OCI-LY7 (cell line): Measurements from ENCODE around the gene NELL1. TPM values are rescaled to one million over a fixed set of nuclear protein-coding genes. Genes with fewer than 3 reads are reported as not detected.

ENCODE experiments used
- BruUV-seq: library from RNA; stranded (reverse); fragments of 400-500 nt; replicated peaks from 2 replicates; lab custom pipeline; 2021; lab: Mats Ljungman, UMichigan
- CTCF ChIA-PET: fragments of 300-600 bp; sonication (Branson Sonifier 250); formaldehyde crosslinking; loops from one replicate; lab custom pipeline; 2022; ENCODE audit warnings: antibody characterized with exemption; ENCODE audit not compliant: unreplicated experiment; lab: Charles Lee
- POLR2A ChIA-PET: fragments of 300-600 bp; sonication (Branson Sonifier 250); formaldehyde crosslinking; loops from one replicate; lab custom pipeline; 2022; ENCODE audit warnings: antibody characterized with exemption; lab: Charles Lee
- DNase-seq: peaks from one replicate; pipeline ENCODE4 v3.0.0-alpha.2; 2015; ENCODE audit warnings: low spot score
- H2AFZ ChIP-seq: fragments of 200-600 bp; sonication (generic), shearing (Covaris generic); 2 replicates; pipeline ENCODE4 v1.6.1; 2014; ENCODE audit warnings: mild to moderate bottlenecking, antibody characterized with exemption, low read length, moderate library complexity
- H3K27ac ChIP-seq: fragments of 200-600 bp; sonication (generic); 2 replicates; pipeline ENCODE4 v1.5.1; 2014; ENCODE audit warnings: mixed run types, low read depth, mild to moderate bottlenecking, moderate library complexity, low read length, inconsistent platforms; ENCODE audit not compliant: poor library complexity, severe bottlenecking
- H3K36me3 ChIP-seq: fragments of 200-600 bp; sonication (generic); 2 replicates; pipeline ENCODE4 v1.6.1; 2014; ENCODE audit warnings: mild to moderate bottlenecking, antibody characterized with exemption, low read length, moderate library complexity, mixed read lengths; ENCODE audit not compliant: insufficient read depth
- H3K4me1 ChIP-seq: fragments of 200-600 bp; sonication (generic); 2 replicates; pipeline ENCODE4 v1.5.1; 2014; ENCODE audit warnings: mild to moderate bottlenecking, low read length; ENCODE audit not compliant: insufficient read depth, poor library complexity, severe bottlenecking
- H3K4me2 ChIP-seq: fragments of 200-600 bp; sonication (generic); 2 replicates; pipeline ENCODE4 v1.6.1; 2014; ENCODE audit warnings: mild to moderate bottlenecking, low read length
- H3K4me3 ChIP-seq: fragments of 200-600 bp; sonication (generic); 2 replicates; pipeline ENCODE4 v1.5.1; 2014; ENCODE audit warnings: mild to moderate bottlenecking, low read depth, low read length; ENCODE audit not compliant: poor library complexity, severe bottlenecking
- H3K79me2 ChIP-seq: fragments of 200-600 bp; sonication (generic); 2 replicates; pipeline ENCODE4 v1.6.1; 2016; ENCODE audit warnings: low read depth, mild to moderate bottlenecking, low read length, moderate library complexity, mixed read lengths; ENCODE audit not compliant: insufficient read depth
- H3K9me2 ChIP-seq: fragments of 200-600 bp; sonication (generic); 2 replicates; pipeline ENCODE4 v1.6.1; 2016; ENCODE audit warnings: mild to moderate bottlenecking, low read length, mixed read lengths; ENCODE audit not compliant: insufficient read depth
- H3K9me3 ChIP-seq: fragments of 200-600 bp; sonication (generic); 2 replicates; pipeline ENCODE4 v1.6.1; 2014; ENCODE audit warnings: mild to moderate bottlenecking, mixed run types, low read length, mixed read lengths
- H4K20me1 ChIP-seq: fragments of 200-600 bp; sonication (generic); 2 replicates; pipeline ENCODE4 v1.6.1; 2014; ENCODE audit warnings: mild to moderate bottlenecking, antibody characterized with exemption, low read length, moderate library complexity, mixed read lengths; ENCODE audit not compliant: insufficient read depth
- EZH2phosphoT487 ChIP-seq: fragments of 200-600 bp; sonication (generic); IDR thresholded peaks from 2 replicates; pipeline ENCODE4 v1.6.1; 2018; ENCODE audit warnings: low read depth, borderline replicate concordance, mild to moderate bottlenecking, mixed run types, antibody characterized with exemption, low read length, moderate library complexity, mixed read lengths
- intact Hi-C: fragments of 100-400 bp; cut with micrococcal nuclease; formaldehyde crosslinking; loops from one replicate; pipeline ENCODE4 v1.10.0; 2022; ENCODE audit not compliant: unreplicated experiment
- total RNA-seq, 2 experiments: library from RNA; depleted of rRNA in 1 of 2; stranded (reverse); fragments of >200 nt in 1 of 2; shearing (Covaris generic) in 1 of 2; gene quantifications; 2 replicates each; pipeline ENCODE4 v1.2.3, GENCODE V29; 2014 to 2022
- TF ChIP-seq, protein P1 (sequence below): fragments of 200-600 bp; sonication (generic); conservative IDR thresholded peaks from 2 replicates; pipeline ENCODE4 v1.5.1; 2014; ENCODE audit warnings: mild to moderate bottlenecking, antibody characterized with exemption, low read length, moderate library complexity, mixed read lengths

The NELL1 gene
- total RNA-seq, 2 experiments from 2014 or later: not detected

DNA sequence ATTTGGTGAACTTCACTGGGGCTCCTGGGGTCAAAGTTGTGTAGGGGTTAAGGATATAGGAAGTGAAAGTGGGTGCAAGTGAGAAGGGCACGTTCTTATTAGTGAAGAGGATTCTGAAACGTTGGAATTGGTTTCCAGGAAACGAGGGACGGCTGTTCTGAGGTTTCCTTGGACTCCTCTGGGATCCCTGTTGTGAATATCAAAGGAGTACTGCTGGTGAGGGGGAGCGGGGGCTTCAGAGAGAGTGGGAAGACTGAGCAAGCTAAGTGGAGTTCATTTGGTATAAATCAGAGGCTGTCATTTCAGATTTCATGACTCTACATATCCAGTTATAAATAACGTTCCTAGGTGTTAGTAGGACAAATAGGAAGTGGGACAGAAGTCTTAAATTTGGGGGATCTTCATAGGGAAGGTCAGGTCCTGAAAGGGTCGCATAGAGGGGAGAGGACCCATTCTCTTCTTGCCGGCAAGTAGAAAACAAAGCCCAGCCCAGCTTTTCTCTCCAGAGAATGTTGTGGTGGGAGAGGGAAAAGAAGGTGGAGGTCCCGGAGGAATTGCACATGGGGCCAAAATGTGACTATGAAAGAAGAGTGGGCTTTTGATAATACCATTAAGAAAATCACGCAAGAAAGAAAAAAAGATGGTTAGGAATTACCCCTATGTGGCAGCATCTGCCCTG, 1.1 kb upstream of the NELL1 start:
- intact Hi-C loops: no loop called here
- CTCF ChIA-PET: no interaction called here
- DNase-seq: no peak

DNA sequence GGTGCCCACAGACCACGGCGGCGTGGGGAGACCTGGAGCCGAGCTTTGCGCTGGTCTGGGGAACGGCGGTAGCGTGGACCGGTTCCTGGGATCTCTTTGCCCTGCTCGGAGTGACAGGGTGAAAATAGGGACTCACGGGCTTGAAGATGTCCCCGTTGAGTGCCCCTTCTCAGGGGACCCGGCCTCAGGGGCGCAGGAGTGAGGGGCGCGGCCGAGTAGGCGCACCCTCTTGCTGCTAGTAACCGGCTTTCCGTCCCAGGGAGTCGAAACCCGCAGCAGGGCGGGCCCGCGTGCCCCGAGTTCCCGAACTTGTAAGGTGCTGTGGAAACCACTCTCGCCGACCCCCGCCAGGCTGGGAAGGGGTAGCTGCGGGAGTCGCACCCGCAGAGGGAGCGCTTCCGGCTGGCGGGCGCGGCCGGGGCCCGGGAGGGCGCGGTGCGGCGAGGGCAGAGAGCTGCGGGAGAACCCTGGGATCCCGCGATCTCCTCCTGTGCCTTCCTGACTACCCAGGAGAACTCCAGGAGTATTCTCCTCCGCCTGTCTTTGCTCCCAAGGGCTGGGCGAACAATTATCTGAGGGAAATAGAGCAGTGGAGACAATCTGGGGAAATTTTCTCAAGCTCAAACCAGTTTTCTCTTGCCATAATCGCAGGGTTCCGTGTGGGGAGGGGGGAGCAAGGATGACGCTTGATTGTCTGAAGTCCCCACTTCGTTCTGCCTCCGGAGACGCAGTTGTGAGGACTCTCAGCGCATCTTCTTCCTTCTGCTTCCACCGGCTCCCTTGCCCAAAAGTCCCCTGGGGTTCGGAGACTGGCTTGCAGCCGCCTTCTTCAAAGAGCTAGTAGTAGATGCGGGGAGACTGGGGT, 666 bp downstream of the NELL1 start:
- DNase-seq: no peak
- no peak overlapping the region for H3K4me2 ChIP-seq
- no peak overlapping the region for H2AFZ ChIP-seq
- no peak for TF ChIP-seq EZH2phosphoT487
- TF ChIP-seq, protein P1, sequence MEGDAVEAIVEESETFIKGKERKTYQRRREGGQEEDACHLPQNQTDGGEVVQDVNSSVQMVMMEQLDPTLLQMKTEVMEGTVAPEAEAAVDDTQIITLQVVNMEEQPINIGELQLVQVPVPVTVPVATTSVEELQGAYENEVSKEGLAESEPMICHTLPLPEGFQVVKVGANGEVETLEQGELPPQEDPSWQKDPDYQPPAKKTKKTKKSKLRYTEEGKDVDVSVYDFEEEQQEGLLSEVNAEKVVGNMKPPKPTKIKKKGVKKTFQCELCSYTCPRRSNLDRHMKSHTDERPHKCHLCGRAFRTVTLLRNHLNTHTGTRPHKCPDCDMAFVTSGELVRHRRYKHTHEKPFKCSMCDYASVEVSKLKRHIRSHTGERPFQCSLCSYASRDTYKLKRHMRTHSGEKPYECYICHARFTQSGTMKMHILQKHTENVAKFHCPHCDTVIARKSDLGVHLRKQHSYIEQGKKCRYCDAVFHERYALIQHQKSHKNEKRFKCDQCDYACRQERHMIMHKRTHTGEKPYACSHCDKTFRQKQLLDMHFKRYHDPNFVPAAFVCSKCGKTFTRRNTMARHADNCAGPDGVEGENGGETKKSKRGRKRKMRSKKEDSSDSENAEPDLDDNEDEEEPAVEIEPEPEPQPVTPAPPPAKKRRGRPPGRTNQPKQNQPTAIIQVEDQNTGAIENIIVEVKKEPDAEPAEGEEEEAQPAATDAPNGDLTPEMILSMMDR: no peak
- H3K36me3 ChIP-seq: no peaks in the 10 kb centered on the region
- BruUV-seq: no TSS peak
- H3K9me2 ChIP-seq: no peaks in the 10 kb centered on the region
- no peaks in the 10 kb centered on the region for H3K4me1 ChIP-seq
- no peaks in the 10 kb centered on the region for H3K79me2 ChIP-seq
- no peak overlapping the region for H3K4me3 ChIP-seq
- intact Hi-C loops: no loop called here
- ChIA-PET POLR2A (interaction anchor here (0.8 kb wide), 1 partner anchor 180 kb away, joined by 3 read pairs; no protein-coding TSS in a partner anchor), CTCF (no interaction called here)
- H4K20me1 ChIP-seq: no peaks in the 10 kb centered on the region
- no peak overlapping the region for H3K27ac ChIP-seq
- H3K9me3 ChIP-seq: no peaks in the 10 kb centered on the region

More for the DNA sequence above, 1.1 kb upstream of the NELL1 start:
- Histone ChIP-seq H3K4me2 (no peak overlapping the region), H3K27ac (no peak overlapping the region), H2AFZ (no peak overlapping the region), H3K4me3 (no peak overlapping the region), H3K36me3 (no peaks in the 10 kb centered on the region), H3K4me1 (no peaks in the 10 kb centered on the region), H3K9me2 (no peaks in the 10 kb centered on the region), H4K20me1 (no peaks in the 10 kb centered on the region), H3K79me2 (no peaks in the 10 kb centered on the region), H3K9me3 (no peaks in the 10 kb centered on the region)
- BruUV-seq: no TSS peak
- POLR2A ChIA-PET: no interaction called here
- no peak for TF ChIP-seq EZH2phosphoT487
- TF ChIP-seq, protein P1: no peak

DNA sequence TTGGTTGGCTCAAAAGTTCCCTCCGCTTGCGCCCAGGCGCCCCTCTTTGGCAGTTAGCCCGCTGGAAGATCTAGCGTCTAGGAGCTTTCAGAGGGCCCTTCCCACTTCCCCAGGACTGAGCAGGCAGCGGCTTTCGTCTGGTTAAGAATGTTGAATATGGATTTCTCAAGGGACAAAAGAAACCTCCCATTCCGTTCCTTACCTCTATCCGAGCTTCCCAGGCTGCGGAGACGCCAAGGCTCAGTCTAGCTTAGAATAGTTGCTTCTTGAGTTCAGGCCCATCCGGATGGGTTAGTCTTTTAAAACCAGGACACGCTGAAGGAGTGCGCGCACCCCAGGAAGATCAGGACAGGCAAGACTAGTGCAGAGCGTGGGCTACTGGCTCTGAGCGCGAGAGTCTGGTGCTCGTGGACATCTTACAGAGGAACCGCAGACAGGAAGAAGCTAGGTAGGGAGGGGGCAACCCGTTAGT, 1.6 kb downstream of the NELL1 start:
- H3K4me3 ChIP-seq: no peak overlapping the region
- CTCF ChIA-PET: no interaction called here
- no peaks in the 10 kb centered on the region for H3K79me2 ChIP-seq
- no peak overlapping the region for H3K4me2 ChIP-seq
- no peaks in the 10 kb centered on the region for H4K20me1 ChIP-seq
- intact Hi-C loops: no loop called here
- no peak overlapping the region for H2AFZ ChIP-seq
- H3K9me2 ChIP-seq: no peaks in the 10 kb centered on the region
- H3K27ac ChIP-seq: no peak overlapping the region
- H3K4me1 ChIP-seq: no peaks in the 10 kb centered on the region
- H3K9me3 ChIP-seq: no peaks in the 10 kb centered on the region
- BruUV-seq: no TSS peak
- POLR2A ChIA-PET: no interaction called here
- TF ChIP-seq, protein P1: no peak
- no peak for TF ChIP-seq EZH2phosphoT487
- DNase-seq: no peak
- H3K36me3 ChIP-seq: no peaks in the 10 kb centered on the region
